Naive B cell (primary cell): ENCODE results near the gene LTO1. TPM values are rescaled to one million over a fixed set of nuclear protein-coding genes. Genes with fewer than 3 reads are reported as not detected.
"Not testable (repeated sequence)": the region's sequence is repeated elsewhere in the genome, so short reads cannot be mapped to it uniquely, and the experiment has no call there.

ENCODE experiments used
- ATAC-seq, 2 donors: fragments of 150-1000 bp; cut with Tn5 transposase; 2 replicates each; pipeline ENCODE4 v1.10.0; 2021; ENCODE audit warnings: low read depth in 2 of 2, mild to moderate bottlenecking in 2 of 2, moderate library complexity in 2 of 2
- DNase-seq: peaks from one replicate; pipeline ENCODE4 v3.0.0; 2022
- H3K27ac Mint-ChIP-seq, 6 donors: one replicate each; pipeline ENCODE4 v1.8.0; 2020 to 2022; ENCODE audit warnings: mild to moderate bottlenecking in 6 of 6, mixed read lengths in 6 of 6, moderate library complexity in 5 of 6, inconsistent platforms in 2 of 6
- H3K27me3 Mint-ChIP-seq, 3 donors: one replicate each; pipeline ENCODE4 v1.8.0; 2021 to 2022; ENCODE audit warnings: mixed read lengths in 3 of 3, mild to moderate bottlenecking in 1 of 3
- H3K36me3 Mint-ChIP-seq, 2 donors: one replicate each; pipeline ENCODE4 v1.8.0; 2020 to 2022; ENCODE audit warnings: mixed read lengths in 2 of 2, inconsistent platforms in 1 of 2, mild to moderate bottlenecking in 1 of 2
- H3K4me1 Mint-ChIP-seq, 3 donors: one replicate each; pipeline ENCODE4 v1.8.0; 2020 to 2022; ENCODE audit warnings: mixed read lengths in 3 of 3, inconsistent platforms in 1 of 3, mild to moderate bottlenecking in 1 of 3, moderate library complexity in 1 of 3
- H3K4me3 Mint-ChIP-seq, 8 donors: one replicate each; pipeline ENCODE4 v1.8.0; 2020 to 2022; ENCODE audit warnings: mild to moderate bottlenecking in 8 of 8, mixed read lengths in 8 of 8, moderate library complexity in 8 of 8, inconsistent platforms in 2 of 8
- H3K9me3 Mint-ChIP-seq, 7 donors: one replicate each; pipeline ENCODE4 v1.8.0; 2020 to 2022; ENCODE audit warnings: mixed read lengths in 7 of 7, mild to moderate bottlenecking in 5 of 7, inconsistent platforms in 2 of 7, moderate library complexity in 1 of 7
- polyA plus RNA-seq, 6 donors: library from polyadenylated mRNA; unstranded; fragments of 300-500 nt; fragmentation: Illumina TruSeq; gene quantifications; one replicate each; pipeline ENCODE4 v1.2.3, GENCODE V29; 2021; ENCODE audit warnings: low read depth in 6 of 6

Gene LTO1
- polyA plus RNA-seq, 6 donors from 2014 or later = 15.9 to 26.9 (median 16.8) TPM

GRCh38 chr11:69635804-69636511, 39.2 kb downstream of the LTO1 start:
- Mint-ChIP-seq H3K27ac (peak overlapping the region in 2 of 6 donors; percentile 26 to 53), H3K27me3 (peaks cover 42 to 81% (median 65%) of the 10 kb centered on the region in 3 donors), H3K36me3 (no peaks in the 10 kb centered on the region), H3K4me3 (peak overlapping the region in 3 of 8 donors; percentile 24 to 84 (median 81)), H3K9me3 (peaks cover 0 to 5% (median 0%) of the 10 kb centered on the region in 7 donors), H3K4me1 (peaks cover 21 to 33% (median 28%) of the 10 kb centered on the region in 3 donors)
- ATAC-seq (no peak), DNase-seq (no peak)

GRCh38 chr11:69635195-69635594, 40.0 kb downstream of the LTO1 start:
- ATAC-seq = no peak
- no peak for DNase-seq
- Mint-ChIP-seq H3K27me3 (peaks cover 35 to 75% (median 57%) of the 10 kb centered on the region in 3 donors), H3K9me3 (peaks cover 0 to 9% (median 5%) of the 10 kb centered on the region in 7 donors), H3K4me1 (peaks cover 14 to 27% (median 20%) of the 10 kb centered on the region in 3 donors), H3K4me3 (no peak overlapping the region), H3K27ac (no peak overlapping the region), H3K36me3 (no peaks in the 10 kb centered on the region)

- peaks cover 12 to 21% (median 19%) of the 10 kb centered on the region in 3 donors for H3K4me1 Mint-ChIP-seq
- ATAC-seq = no peak
- no peak overlapping the region for H3K4me3 Mint-ChIP-seq
- H3K27ac Mint-ChIP-seq = no peak overlapping the region
- peaks cover 0 to 6% of the 10 kb centered on the region in 2 donors for H3K36me3 Mint-ChIP-seq
- DNase-seq = no peak
- peaks cover 31 to 76% (median 61%) of the 10 kb centered on the region in 3 donors for H3K27me3 Mint-ChIP-seq
- peaks cover 5 to 15% (median 9%) of the 10 kb centered on the region in 7 donors for H3K9me3 Mint-ChIP-seq
These were observed 40.6 kb downstream of the LTO1 start for GRCh38 chr11:69634590-69634989.

GRCh38 chr11:69634069-69634468, 41.1 kb downstream of the LTO1 start:
- peaks cover 0 to 11% of the 10 kb centered on the region in 2 donors for H3K36me3 Mint-ChIP-seq
- H3K9me3 Mint-ChIP-seq = peaks cover 7 to 20% (median 14%) of the 10 kb centered on the region in 7 donors
- H3K27ac Mint-ChIP-seq = no peak overlapping the region
- peaks cover 12 to 18% (median 18%) of the 10 kb centered on the region in 3 donors for H3K4me1 Mint-ChIP-seq
- H3K4me3 Mint-ChIP-seq = no peak overlapping the region
- H3K27me3 Mint-ChIP-seq = peaks cover 28 to 81% (median 66%) of the 10 kb centered on the region in 3 donors
- DNase-seq (no peak), ATAC-seq (no peak)

- Mint-ChIP-seq H3K27ac (peak overlapping the region in 1 of 6 donors; percentile 77), H3K36me3 (peaks cover 0 to 13% of the 10 kb centered on the region in 2 donors), H3K9me3 (peaks cover 9 to 23% (median 15%) of the 10 kb centered on the region in 7 donors), H3K4me1 (peaks cover 6 to 11% (median 10%) of the 10 kb centered on the region in 3 donors), H3K4me3 (no peak overlapping the region), H3K27me3 (peaks cover 23 to 76% (median 60%) of the 10 kb centered on the region in 3 donors)
- ATAC-seq = no peak
- DNase-seq = no peak
These were observed 42.3 kb downstream of the LTO1 start for GRCh38 chr11:69632900-69633299.

GRCh38 chr11:69630424-69630823, 44.7 kb downstream of the LTO1 start:
- ATAC-seq = no peak
- DNase-seq = no peak
- H3K9me3 Mint-ChIP-seq = peaks cover 9 to 23% (median 17%) of the 10 kb centered on the region in 7 donors
- no peak overlapping the region for H3K4me3 Mint-ChIP-seq
- peaks cover 16 to 76% (median 74%) of the 10 kb centered on the region in 3 donors for H3K27me3 Mint-ChIP-seq
- peaks cover 0 to 13% of the 10 kb centered on the region in 2 donors for H3K36me3 Mint-ChIP-seq
- H3K27ac Mint-ChIP-seq = peak overlapping the region in 1 of 6 donors; percentile 75
- H3K4me1 Mint-ChIP-seq = peaks cover 0 to 3% (median 3%) of the 10 kb centered on the region in 3 donors

GRCh38 chr11:69630017-69630416, 45.1 kb downstream of the LTO1 start:
- H3K36me3 Mint-ChIP-seq = peaks cover 0 to 13% of the 10 kb centered on the region in 2 donors
- ATAC-seq (peak in 1 of 2 donors; percentile 21), DNase-seq (no peak)
- H3K27ac Mint-ChIP-seq = peak overlapping the region in 1 of 6 donors; percentile 75
- peaks cover 19 to 72% (median 71%) of the 10 kb centered on the region in 3 donors for H3K27me3 Mint-ChIP-seq
- peaks cover 0 to 3% (median 3%) of the 10 kb centered on the region in 3 donors for H3K4me1 Mint-ChIP-seq
- no peak overlapping the region for H3K4me3 Mint-ChIP-seq
- peaks cover 9 to 23% (median 17%) of the 10 kb centered on the region in 7 donors for H3K9me3 Mint-ChIP-seq

GRCh38 chr11:69627551-69627950, 47.6 kb downstream of the LTO1 start:
- H3K9me3 Mint-ChIP-seq = peaks cover 9 to 23% (median 17%) of the 10 kb centered on the region in 7 donors
- H3K27ac Mint-ChIP-seq = no peak overlapping the region
- peaks cover 0 to 4% (median 3%) of the 10 kb centered on the region in 3 donors for H3K4me1 Mint-ChIP-seq
- DNase-seq (no peak), ATAC-seq (no peak)
- peaks cover 0 to 13% of the 10 kb centered on the region in 2 donors for H3K36me3 Mint-ChIP-seq
- peaks cover 15 to 50% (median 47%) of the 10 kb centered on the region in 3 donors for H3K27me3 Mint-ChIP-seq
- H3K4me3 Mint-ChIP-seq = no peak overlapping the region

- H3K4me1 Mint-ChIP-seq = peaks cover 0 to 4% (median 3%) of the 10 kb centered on the region in 3 donors
- peaks cover 0 to 13% of the 10 kb centered on the region in 2 donors for H3K36me3 Mint-ChIP-seq
- peaks cover 9 to 17% (median 12%) of the 10 kb centered on the region in 7 donors for H3K9me3 Mint-ChIP-seq
- H3K27ac Mint-ChIP-seq = no peak overlapping the region
- ATAC-seq (no peak), DNase-seq (no peak)
- H3K4me3 Mint-ChIP-seq = no peak overlapping the region
- H3K27me3 Mint-ChIP-seq = peaks cover 15 to 40% (median 38%) of the 10 kb centered on the region in 3 donors
These were observed 49.7 kb downstream of the LTO1 start for GRCh38 chr11:69625476-69625875.

GRCh38 chr11:69624293-69624692, 50.9 kb downstream of the LTO1 start:
- H3K9me3 Mint-ChIP-seq = peaks cover 1 to 6% (median 5%) of the 10 kb centered on the region in 7 donors
- H3K36me3 Mint-ChIP-seq = peaks cover 0 to 4% of the 10 kb centered on the region in 2 donors
- H3K27ac Mint-ChIP-seq = no peak overlapping the region
- no peak for ATAC-seq
- H3K4me3 Mint-ChIP-seq = no peak overlapping the region
- DNase-seq = no peak
- H3K27me3 Mint-ChIP-seq = peaks cover 15 to 41% (median 38%) of the 10 kb centered on the region in 3 donors
- peaks cover 0 to 4% (median 3%) of the 10 kb centered on the region in 3 donors for H3K4me1 Mint-ChIP-seq

- not testable (repeated sequence) for ATAC-seq, H3K36me3 Mint-ChIP-seq, DNase-seq, H3K9me3 Mint-ChIP-seq, H3K4me3 Mint-ChIP-seq, H3K4me1 Mint-ChIP-seq, H3K27ac Mint-ChIP-seq
- H3K27me3 Mint-ChIP-seq = peaks cover 15 to 50% (median 47%) of the 10 kb centered on the region in 3 donors
These were observed 53.0 kb downstream of the LTO1 start for GRCh38 chr11:69622097-69622681.

- no peak for DNase-seq
These were observed 54.4 kb downstream of the LTO1 start for GRCh38 chr11:69620683-69621290.

GRCh38 chr11:69618237-69618636, 56.9 kb downstream of the LTO1 start:
- Mint-ChIP-seq H3K36me3 (no peaks in the 10 kb centered on the region), H3K4me1 (no peaks in the 10 kb centered on the region), H3K27ac (peak overlapping the region in 1 of 6 donors; percentile 62), H3K4me3 (no peak overlapping the region), H3K27me3 (peaks cover 7 to 50% (median 46%) of the 10 kb centered on the region in 3 donors), H3K9me3 (peaks cover 0 to 2% (median 0%) of the 10 kb centered on the region in 7 donors)
- ATAC-seq (no peak), DNase-seq (no peak)

More at GRCh38 chr11:69620683-69621290, 54.4 kb downstream of the LTO1 start:
- H3K9me3 Mint-ChIP-seq = peaks cover 0 to 2% (median 0%) of the 10 kb centered on the region in 7 donors
- H3K36me3 Mint-ChIP-seq = no peaks in the 10 kb centered on the region
- no peak for ATAC-seq
- H3K27me3 Mint-ChIP-seq = peaks cover 13 to 47% (median 45%) of the 10 kb centered on the region in 3 donors
- H3K4me1 Mint-ChIP-seq = peaks cover 0 to 2% (median 0%) of the 10 kb centered on the region in 3 donors
- no peak overlapping the region for H3K4me3 Mint-ChIP-seq
- H3K27ac Mint-ChIP-seq = no peak overlapping the region
